Suprapubic skin (tissue), 4 donors: ENCODE results near the gene GUCA1A. TPM values are rescaled to one million over a fixed set of nuclear protein-coding genes. Genes with fewer than 3 reads are reported as not detected.

Experiments
- DNase-seq, 2 donors: peaks; one replicate each; pipeline ENCODE4 v3.0.0-alpha.2; 2019; ENCODE audit warnings: low spot score in 2 of 2
- H3K27ac ChIP-seq: fragments of 200-600 bp; sonication (generic); one replicate; pipeline ENCODE4 v1.5.1; 2019
- H3K27me3 ChIP-seq: fragments of 200-600 bp; sonication (generic); one replicate; pipeline ENCODE4 v1.5.1; 2019
- H3K36me3 ChIP-seq: fragments of 200-600 bp; sonication (generic); one replicate; pipeline ENCODE4 v1.5.1; 2019
- H3K4me1 ChIP-seq: fragments of 200-600 bp; sonication (generic); one replicate; pipeline ENCODE4 v1.5.1; 2019
- H3K4me3 ChIP-seq: fragments of 200-600 bp; sonication (generic); one replicate; pipeline ENCODE4 v1.5.1; 2019; ENCODE audit warnings: mild to moderate bottlenecking
- H3K9me3 ChIP-seq: fragments of 200-600 bp; sonication (generic); one replicate; pipeline ENCODE4 v1.5.1; 2019
- EP300 ChIP-seq: sonication (generic); formaldehyde crosslinking; IDR thresholded peaks from one replicate; pipeline ENCODE4 v1.6.1; 2017; ENCODE audit warnings: antibody characterized with exemption
- POLR2A ChIP-seq, 2 donors: fragments of 450-650 bp; IDR thresholded peaks; one replicate each; pipeline ENCODE4 v1.6.1; 2017; ENCODE audit warnings: antibody characterized with exemption in 2 of 2, mild to moderate bottlenecking in 2 of 2, moderate library complexity in 2 of 2
- POLR2AphosphoS5 ChIP-seq, 3 donors: sonication (generic); formaldehyde crosslinking; IDR thresholded peaks; one replicate each; pipeline ENCODE4 v1.6.1; 2017; ENCODE audit warnings: antibody characterized with exemption in 3 of 3
- WGBS: methylation state at CpG from one replicate; pipeline ENCODE4 v1.1.5; 2018; 5-methylcytosine and 5-hydroxymethylcytosine counted together
- total RNA-seq, 4 donors: library from RNA; depleted of rRNA; stranded (reverse); fragments of >200 nt; gene quantifications; one replicate each; pipeline ENCODE4 v1.1.0, GENCODE V29; 2016
- TF ChIP-seq, protein P1 (sequence below), 2 donors: fragments of 200-600 bp in 1 of 2; fragments of 450-650 bp in 1 of 2; sonication (generic) in 1 of 2; IDR thresholded peaks; one replicate each; pipeline ENCODE4 v1.5.1; 2016 to 2019; ENCODE audit warnings: antibody characterized with exemption in 2 of 2, mild to moderate bottlenecking in 1 of 2, moderate library complexity in 1 of 2

GUCA1A gene
- total RNA-seq, 4 donors from 2014 or later, result 0.76 TPM; not detected in 3

DNA sequence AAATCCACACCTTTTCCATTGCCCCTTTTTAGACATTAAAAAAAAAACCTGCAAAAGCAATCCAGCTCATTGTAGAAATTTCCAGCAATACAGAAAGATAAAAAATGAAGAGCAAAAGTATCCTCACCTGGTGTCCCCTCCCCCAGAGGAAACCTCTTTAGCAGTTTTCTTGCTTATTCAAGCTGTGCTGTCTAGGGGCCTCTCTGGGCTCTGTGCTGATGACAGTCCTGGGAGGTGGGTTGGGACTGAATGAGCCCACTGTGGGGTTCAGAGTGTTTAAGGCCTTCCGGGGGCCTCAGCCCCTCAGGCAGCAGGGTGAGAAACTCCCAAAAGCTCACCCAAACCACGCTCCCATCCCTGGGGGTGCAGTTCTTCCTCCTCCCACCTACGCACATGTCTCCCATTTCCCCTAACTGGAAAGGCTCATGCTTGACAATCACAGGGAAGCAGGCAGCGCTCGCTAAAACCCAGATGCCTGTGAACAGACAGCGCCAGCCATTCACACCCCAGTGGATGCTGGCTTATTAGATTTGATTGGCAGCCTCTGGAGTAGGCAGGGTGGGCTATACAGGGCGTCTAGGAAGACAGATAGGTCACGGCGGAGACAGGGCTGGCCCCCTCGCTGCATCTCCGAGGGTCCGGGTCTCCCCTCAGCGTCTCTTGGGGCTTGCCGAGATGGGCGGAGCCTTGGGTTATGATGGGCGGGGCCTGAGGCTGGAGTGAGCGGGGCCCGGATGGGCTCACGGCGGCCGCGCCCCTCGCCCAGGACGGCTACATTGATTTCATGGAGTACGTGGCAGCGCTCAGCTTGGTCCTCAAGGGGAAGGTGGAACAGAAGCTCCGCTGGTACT lies 4.6 kb downstream of the GUCA1A start:
- Histone ChIP-seq H3K36me3 (no peaks in the 10 kb centered on the region), H3K9me3 (no peaks in the 10 kb centered on the region), H3K4me3 (no peak overlapping the region), H3K27ac (no peak overlapping the region), H3K4me1 (no peaks in the 10 kb centered on the region), H3K27me3 (peaks cover 8% of the 10 kb centered on the region)
- DNase-seq, result no peak
- 41% methylated on average over 8 of the region's 27 CpGs for WGBS
- TF ChIP-seq EP300 (no peak), POLR2AphosphoS5 (IDR thresholded peaks at IDR 0.05) (no peak), POLR2A (IDR thresholded peaks at IDR 0.05) (no peak)
- TF ChIP-seq, protein P1, sequence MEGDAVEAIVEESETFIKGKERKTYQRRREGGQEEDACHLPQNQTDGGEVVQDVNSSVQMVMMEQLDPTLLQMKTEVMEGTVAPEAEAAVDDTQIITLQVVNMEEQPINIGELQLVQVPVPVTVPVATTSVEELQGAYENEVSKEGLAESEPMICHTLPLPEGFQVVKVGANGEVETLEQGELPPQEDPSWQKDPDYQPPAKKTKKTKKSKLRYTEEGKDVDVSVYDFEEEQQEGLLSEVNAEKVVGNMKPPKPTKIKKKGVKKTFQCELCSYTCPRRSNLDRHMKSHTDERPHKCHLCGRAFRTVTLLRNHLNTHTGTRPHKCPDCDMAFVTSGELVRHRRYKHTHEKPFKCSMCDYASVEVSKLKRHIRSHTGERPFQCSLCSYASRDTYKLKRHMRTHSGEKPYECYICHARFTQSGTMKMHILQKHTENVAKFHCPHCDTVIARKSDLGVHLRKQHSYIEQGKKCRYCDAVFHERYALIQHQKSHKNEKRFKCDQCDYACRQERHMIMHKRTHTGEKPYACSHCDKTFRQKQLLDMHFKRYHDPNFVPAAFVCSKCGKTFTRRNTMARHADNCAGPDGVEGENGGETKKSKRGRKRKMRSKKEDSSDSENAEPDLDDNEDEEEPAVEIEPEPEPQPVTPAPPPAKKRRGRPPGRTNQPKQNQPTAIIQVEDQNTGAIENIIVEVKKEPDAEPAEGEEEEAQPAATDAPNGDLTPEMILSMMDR (IDR thresholded peaks at IDR 0.05), result no peak

DNA sequence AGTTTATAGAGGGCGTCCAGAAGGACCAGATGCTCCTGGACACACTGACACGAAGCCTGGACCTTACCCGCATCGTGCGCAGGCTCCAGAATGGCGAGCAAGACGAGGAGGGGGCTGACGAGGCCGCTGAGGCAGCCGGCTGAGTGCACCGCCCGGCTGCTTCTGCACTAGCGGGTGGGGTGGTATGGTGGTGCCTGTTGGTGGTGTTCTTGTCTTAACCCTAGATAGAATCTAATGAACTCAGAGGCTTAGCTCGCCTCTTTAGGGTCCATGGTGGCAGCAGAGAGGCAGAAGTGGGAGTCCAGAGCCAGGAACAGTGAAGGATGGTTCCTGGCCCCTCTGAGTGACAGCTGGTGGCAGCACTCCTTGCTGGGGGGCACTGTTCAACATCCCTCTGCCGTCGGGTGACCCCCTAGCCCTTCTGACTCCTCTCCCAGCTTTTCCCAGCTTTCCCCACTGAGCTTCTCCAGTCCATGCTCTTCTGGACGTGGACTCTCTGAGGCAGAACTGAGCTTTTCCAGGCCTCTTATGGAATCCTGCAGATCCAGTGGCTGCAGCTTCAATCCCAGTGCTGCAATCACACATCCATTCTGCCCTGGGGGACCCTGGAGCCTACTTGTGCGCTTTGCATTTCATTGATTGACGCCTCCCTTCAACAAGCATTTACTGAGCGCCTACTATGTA lies 6.2 kb downstream of the GUCA1A start:
- no peak overlapping the region for H3K4me3 ChIP-seq
- no peaks in the 10 kb centered on the region for H3K36me3 ChIP-seq
- H3K27ac ChIP-seq, result no peak overlapping the region
- no peak for DNase-seq
- H3K27me3 ChIP-seq, result peaks cover 8% of the 10 kb centered on the region
- TF ChIP-seq, protein P1 (IDR thresholded peaks at IDR 0.05), result no peak
- TF ChIP-seq EP300 (no peak), POLR2AphosphoS5 (IDR thresholded peaks at IDR 0.05) (no peak), POLR2A (IDR thresholded peaks at IDR 0.05) (no peak)
- 86% methylated on average over 20 of the region's 20 CpGs for WGBS
- no peaks in the 10 kb centered on the region for H3K9me3 ChIP-seq
- no peaks in the 10 kb centered on the region for H3K4me1 ChIP-seq

DNA sequence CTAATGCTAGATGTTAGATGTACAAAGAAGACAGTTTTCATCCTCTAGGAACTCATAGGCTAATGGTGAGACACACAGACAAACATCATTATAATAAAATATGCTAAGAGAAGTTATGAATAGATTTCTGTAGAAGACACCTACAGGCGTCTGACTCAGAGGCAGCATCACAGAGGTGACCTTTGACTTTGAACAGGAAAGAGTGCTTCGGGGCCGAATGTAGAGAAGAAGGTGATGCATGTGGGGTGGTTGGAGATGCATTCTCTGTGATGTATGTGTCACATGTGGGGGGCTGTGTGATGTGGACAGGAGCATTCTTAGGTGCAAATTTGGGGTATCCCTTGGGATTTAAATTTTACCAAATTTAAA lies 6.8 kb downstream of the GUCA1A start:
- no peak overlapping the region for H3K27ac ChIP-seq
- no peak for DNase-seq
- H3K4me3 ChIP-seq, result no peak overlapping the region
- 77% methylated on average over 3 of the region's 3 CpGs for WGBS
- no peaks in the 10 kb centered on the region for H3K36me3 ChIP-seq
- TF ChIP-seq, protein P1 (IDR thresholded peaks at IDR 0.05), result no peak
- no peak for TF ChIP-seq POLR2AphosphoS5 (IDR thresholded peaks at IDR 0.05)
- TF ChIP-seq EP300, result no peak
- TF ChIP-seq POLR2A (IDR thresholded peaks at IDR 0.05), result no peak
- no peaks in the 10 kb centered on the region for H3K9me3 ChIP-seq
- H3K27me3 ChIP-seq, result peaks cover 8% of the 10 kb centered on the region
- H3K4me1 ChIP-seq, result no peaks in the 10 kb centered on the region

DNA sequence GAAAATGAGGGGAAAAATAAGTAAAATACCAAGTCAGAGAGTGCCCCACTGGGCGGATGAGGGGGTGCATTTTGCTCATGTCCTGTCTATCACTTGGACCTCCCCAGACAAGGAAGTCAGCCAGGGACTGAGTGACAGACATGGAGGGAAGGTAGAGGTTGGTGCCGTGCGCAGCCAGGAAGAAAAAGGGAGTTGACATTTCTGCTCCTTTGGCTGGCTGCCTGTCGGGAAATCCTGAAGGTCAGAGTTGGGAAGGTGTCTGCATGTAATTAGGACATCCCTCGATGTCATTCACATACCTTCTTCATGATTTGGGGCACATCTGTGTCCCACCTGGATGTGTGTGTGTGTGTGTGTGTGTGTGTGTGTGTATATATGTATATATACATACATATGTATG lies 8.9 kb downstream of the GUCA1A start:
- TF ChIP-seq POLR2AphosphoS5 (IDR thresholded peaks at IDR 0.05) (no peak), POLR2A (IDR thresholded peaks at IDR 0.05) (no peak), EP300 (no peak)
- TF ChIP-seq, protein P1 (IDR thresholded peaks at IDR 0.05), result no peak
- peaks cover 8% of the 10 kb centered on the region for H3K27me3 ChIP-seq
- 76% methylated on average over 5 of the region's 5 CpGs for WGBS
- H3K4me1 ChIP-seq, result no peaks in the 10 kb centered on the region
- DNase-seq, result no peak
- no peak overlapping the region for H3K4me3 ChIP-seq
- H3K36me3 ChIP-seq, result no peaks in the 10 kb centered on the region
- H3K27ac ChIP-seq, result no peak overlapping the region
- no peaks in the 10 kb centered on the region for H3K9me3 ChIP-seq

DNA sequence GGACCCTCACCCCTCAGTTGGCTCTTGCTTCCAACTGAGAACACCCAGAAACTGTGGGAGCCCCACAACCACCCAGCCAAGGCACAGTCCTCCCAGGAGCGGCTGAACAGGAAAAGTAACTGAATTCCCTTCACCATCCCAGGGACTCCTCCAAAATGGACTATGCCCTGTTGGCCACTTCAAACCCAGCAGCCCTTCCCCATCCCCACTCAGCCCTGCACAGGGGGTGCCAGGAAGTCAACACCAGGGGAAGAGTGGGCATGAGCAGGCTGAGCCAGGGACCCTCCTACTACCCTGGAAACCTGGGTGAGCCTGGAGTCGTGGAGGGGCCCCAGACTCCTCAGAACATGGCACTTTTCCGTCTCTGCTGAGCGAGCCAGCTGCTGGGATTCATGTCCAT lies 11.3 kb downstream of the GUCA1A start:
- H3K4me3 ChIP-seq, result no peak overlapping the region
- no peaks in the 10 kb centered on the region for H3K9me3 ChIP-seq
- H3K27me3 ChIP-seq, result no peaks in the 10 kb centered on the region
- no peak for DNase-seq
- WGBS, result no CpG with 5 or more reads among the region's 4 CpGs
- H3K27ac ChIP-seq, result no peak overlapping the region
- H3K36me3 ChIP-seq, result no peaks in the 10 kb centered on the region
- no peaks in the 10 kb centered on the region for H3K4me1 ChIP-seq
- TF ChIP-seq POLR2AphosphoS5 (IDR thresholded peaks at IDR 0.05), result no peak
- no peak for TF ChIP-seq EP300
- TF ChIP-seq, protein P1 (IDR thresholded peaks at IDR 0.05), result no peak
- TF ChIP-seq POLR2A (IDR thresholded peaks at IDR 0.05), result no peak
